Daoy (cell line): ENCODE results near the gene FBN2. TPM values are rescaled to one million over a fixed set of nuclear protein-coding genes. Genes with fewer than 3 reads are reported as not detected.
A peak's percentile ranks its signal among the peaks of the same experiment; 100 is the strongest.

Source experiments
- DNase-seq: peaks from one replicate; pipeline ENCODE4 v3.0.0-alpha.2; 2015; ENCODE audit warnings: low read depth
- total RNA-seq: library from RNA; depleted of rRNA; stranded (reverse); fragments of >200 nt; shearing (Covaris generic); gene quantifications from 2 replicates; pipeline ENCODE4 v1.2.3, GENCODE V29; 2014

FBN2 gene
- total RNA-seq, 1 experiment from 2014 or later = 18.7 TPM

GRCh38 chr5:128305341-128305740 is 232.7 kb downstream of the FBN2 start:
- DNase-seq = no peak

- no peak for DNase-seq
Observed at GRCh38 chr5:128304791-128305190, 233.3 kb downstream of the FBN2 start.

GRCh38 chr5:128304088-128304487 is 234.0 kb downstream of the FBN2 start:
- peak; percentile 47 for DNase-seq

- DNase-seq = no peak
Observed at GRCh38 chr5:128303593-128303992, 234.5 kb downstream of the FBN2 start.

- DNase-seq = no peak
Observed at GRCh38 chr5:128300181-128300580, 237.9 kb downstream of the FBN2 start.

- DNase-seq = peak; percentile 35
Observed at GRCh38 chr5:128290152-128290858, 247.7 kb downstream of the FBN2 start.

- peak; percentile 12 for DNase-seq
Observed at GRCh38 chr5:128287740-128288139, 250.3 kb downstream of the FBN2 start.

GRCh38 chr5:128284236-128284635 is 253.8 kb downstream of the FBN2 start:
- DNase-seq = peak; percentile 14

- DNase-seq = no peak
Observed at GRCh38 chr5:128279345-128279744, 258.7 kb downstream of the FBN2 start.

- DNase-seq = peak; percentile 24
Observed at GRCh38 chr5:128276537-128277216, 261.4 kb downstream of the FBN2 start.

GRCh38 chr5:128274441-128274840 is 263.6 kb downstream of the FBN2 start:
- no peak for DNase-seq

- DNase-seq = no peak
Observed at GRCh38 chr5:128273736-128274135, 264.3 kb downstream of the FBN2 start.

GRCh38 chr5:128271859-128272464 is 266.1 kb downstream of the FBN2 start:
- DNase-seq = peak; percentile 77

GRCh38 chr5:128271071-128271470 is 267.0 kb downstream of the FBN2 start:
- no peak for DNase-seq

- DNase-seq = no peak
Observed at GRCh38 chr5:128264564-128265360, 273.3 kb downstream of the FBN2 start.

GRCh38 chr5:128263357-128263756 is 274.7 kb downstream of the FBN2 start:
- no peak for DNase-seq

GRCh38 chr5:128262911-128263310 is 275.1 kb downstream of the FBN2 start:
- no peak for DNase-seq

- no peak for DNase-seq
Observed at GRCh38 chr5:128259607-128260021, 278.4 kb downstream of the FBN2 start.

GRCh38 chr5:128258372-128258771 is 279.7 kb downstream of the FBN2 start:
- DNase-seq = no peak

GRCh38 chr5:128257076-128257475 is 281.0 kb downstream of the FBN2 start:
- DNase-seq = no peak

- DNase-seq = peak; percentile 11
Observed at GRCh38 chr5:128254789-128255188, 283.3 kb downstream of the FBN2 start.

GRCh38 chr5:128253880-128254279 is 284.2 kb downstream of the FBN2 start:
- DNase-seq = no peak
